ENCODE measurements around the gene ADCY9.
A peak's percentile ranks its signal among the peaks of the same experiment; 100 is the strongest.
"Not testable (repeated sequence)": the region's sequence is repeated elsewhere in the genome, so short reads cannot be mapped to it uniquely, and the experiment has no call there.

ADCY9 gene

GRCh38 chr16:3959926-3960590 is 156.2 kb downstream of the ADCY9 start:
- not testable (repeated sequence) for ATAC-seq, DNase-seq, H3K9me3 Mint-ChIP-seq, H3K27ac Mint-ChIP-seq
- Mint-ChIP-seq H3K27me3 (peaks cover 28% of the 10 kb centered on the region), H3K4me1 (peaks cover 25% of the 10 kb centered on the region), H3K4me3 (peak overlapping the region; percentile 35 to 71)

- Mint-ChIP-seq H3K27ac (no peak overlapping the region), H3K4me3 (no peak overlapping the region), H3K27me3 (peaks cover 37% of the 10 kb centered on the region), H3K9me3 (peaks cover 0 to 7% of the 10 kb centered on the region in 2 donors), H3K4me1 (peaks cover 25% of the 10 kb centered on the region)
- DNase-seq (no peak), ATAC-seq (no peak)
These were observed 157.1 kb downstream of the ADCY9 start for GRCh38 chr16:3959148-3959547.

- H3K9me3 Mint-ChIP-seq, result no peaks in the 10 kb centered on the region
- H3K4me1 Mint-ChIP-seq, result peaks cover 8% of the 10 kb centered on the region
- H3K27ac Mint-ChIP-seq, result peak overlapping the region in 1 of 2 donors; percentile 72
These were observed 158.8 kb downstream of the ADCY9 start for GRCh38 chr16:3957344-3957980.

GRCh38 chr16:3954411-3954921 is 161.8 kb downstream of the ADCY9 start:
- Mint-ChIP-seq H3K27ac (no peak overlapping the region), H3K9me3 (no peaks in the 10 kb centered on the region), H3K4me3 (no peak overlapping the region), H3K27me3 (peaks cover 62% of the 10 kb centered on the region), H3K4me1 (peaks cover 6% of the 10 kb centered on the region)
- DNase-seq (no peak), ATAC-seq (no peak)

More at GRCh38 chr16:3957344-3957980, 158.8 kb downstream of the ADCY9 start:
- H3K4me3 Mint-ChIP-seq, result no peak overlapping the region
- peaks cover 43% of the 10 kb centered on the region for H3K27me3 Mint-ChIP-seq
- DNase-seq (no peak), ATAC-seq (no peak)

- Mint-ChIP-seq H3K4me3 (no peak overlapping the region), H3K27me3 (peaks cover 62% of the 10 kb centered on the region), H3K27ac (no peak overlapping the region), H3K9me3 (no peaks in the 10 kb centered on the region), H3K4me1 (peaks cover 6% of the 10 kb centered on the region)
- ATAC-seq (no peak), DNase-seq (no peak)
These were observed 162.4 kb downstream of the ADCY9 start for GRCh38 chr16:3953728-3954410.

- no peaks in the 10 kb centered on the region for H3K9me3 Mint-ChIP-seq
- peaks cover 60% of the 10 kb centered on the region for H3K27me3 Mint-ChIP-seq
- H3K27ac Mint-ChIP-seq, result no peak overlapping the region
- H3K4me1 Mint-ChIP-seq, result peaks cover 6% of the 10 kb centered on the region
- no peak for ATAC-seq
- H3K4me3 Mint-ChIP-seq, result no peak overlapping the region
- DNase-seq, result no peak
These were observed 163.5 kb downstream of the ADCY9 start for GRCh38 chr16:3952737-3953131.

GRCh38 chr16:3951861-3952736 is 164.1 kb downstream of the ADCY9 start:
- ATAC-seq (no peak), DNase-seq (no peak)
- H3K27ac Mint-ChIP-seq, result no peak overlapping the region
- peaks cover 6% of the 10 kb centered on the region for H3K4me1 Mint-ChIP-seq
- no peaks in the 10 kb centered on the region for H3K9me3 Mint-ChIP-seq
- H3K4me3 Mint-ChIP-seq, result no peak overlapping the region
- H3K27me3 Mint-ChIP-seq, result peaks cover 54% of the 10 kb centered on the region

GRCh38 chr16:3951380-3951779 is 164.9 kb downstream of the ADCY9 start:
- DNase-seq, H3K9me3 Mint-ChIP-seq: not testable (repeated sequence)

GRCh38 chr16:3950343-3951193 is 165.7 kb downstream of the ADCY9 start:
- H3K27ac Mint-ChIP-seq, result peak overlapping the region in 1 of 2 donors; percentile 56
- peaks cover 48% of the 10 kb centered on the region for H3K27me3 Mint-ChIP-seq
- H3K9me3 Mint-ChIP-seq, result no peaks in the 10 kb centered on the region
- peaks cover 6% of the 10 kb centered on the region for H3K4me1 Mint-ChIP-seq
- no peak overlapping the region for H3K4me3 Mint-ChIP-seq
- no peak for ATAC-seq
- DNase-seq, result no peak

More at GRCh38 chr16:3951380-3951779, 164.9 kb downstream of the ADCY9 start:
- not testable (repeated sequence) for ATAC-seq, H3K27ac Mint-ChIP-seq, H3K4me1 Mint-ChIP-seq, H3K4me3 Mint-ChIP-seq
- peaks cover 48% of the 10 kb centered on the region for H3K27me3 Mint-ChIP-seq

- ATAC-seq (no peak), DNase-seq (no peak)
- no peaks in the 10 kb centered on the region for H3K9me3 Mint-ChIP-seq
- H3K27ac Mint-ChIP-seq, result peak overlapping the region in 1 of 2 donors; percentile 56
- H3K4me1 Mint-ChIP-seq, result peaks cover 6% of the 10 kb centered on the region
- peaks cover 42% of the 10 kb centered on the region for H3K27me3 Mint-ChIP-seq
- no peak overlapping the region for H3K4me3 Mint-ChIP-seq
These were observed 166.3 kb downstream of the ADCY9 start for GRCh38 chr16:3949946-3950342.

- peaks cover 35% of the 10 kb centered on the region for H3K27me3 Mint-ChIP-seq
- DNase-seq, result no peak
- H3K4me1 Mint-ChIP-seq, result peaks cover 6% of the 10 kb centered on the region
- no peaks in the 10 kb centered on the region for H3K9me3 Mint-ChIP-seq
- no peak overlapping the region for H3K4me3 Mint-ChIP-seq
- no peak for ATAC-seq
- H3K27ac Mint-ChIP-seq, result no peak overlapping the region
These were observed 167.0 kb downstream of the ADCY9 start for GRCh38 chr16:3949287-3949686.

- Mint-ChIP-seq H3K9me3 (no peaks in the 10 kb centered on the region), H3K27ac (no peak overlapping the region), H3K4me1 (peaks cover 6% of the 10 kb centered on the region), H3K4me3 (no peak overlapping the region), H3K27me3 (peaks cover 27% of the 10 kb centered on the region)
- DNase-seq (no peak), ATAC-seq (no peak)
These were observed 167.8 kb downstream of the ADCY9 start for GRCh38 chr16:3948378-3948995.

- Mint-ChIP-seq H3K4me1 (peaks cover 6% of the 10 kb centered on the region), H3K27me3 (peaks cover 11% of the 10 kb centered on the region), H3K27ac (no peak overlapping the region), H3K9me3 (peaks cover 0 to 6% of the 10 kb centered on the region in 2 donors), H3K4me3 (no peak overlapping the region)
- DNase-seq, result no peak
- no peak for ATAC-seq
These were observed 169.6 kb downstream of the ADCY9 start for GRCh38 chr16:3946604-3947180.
